ENCODE measurements around the gene VTCN1.

VTCN1 gene

GRCh38 chr1:117093870-117094621, 116.7 kb downstream of the VTCN1 start:
- DNase-seq, result peak; percentile 64
